Prostate gland (tissue), 2 donors: Measurements from ENCODE around the gene ABCC3. TPM values are rescaled to one million over a fixed set of nuclear protein-coding genes. Genes with fewer than 3 reads are reported as not detected.

Experiments used
- DNase-seq: peaks from one replicate; pipeline ENCODE4 v3.0.0-alpha.2; 2019; ENCODE audit warnings: low spot score
- H3K27ac ChIP-seq, 2 donors: fragments of 200-600 bp; sonication (generic); 2 replicates each; pipeline ENCODE4 v1.5.1; 2017 to 2019
- H3K27me3 ChIP-seq: fragments of 200-600 bp; sonication (generic); replicated peaks from 2 replicates; pipeline ENCODE4 v1.5.1; 2019; ENCODE audit not compliant: insufficient read depth
- H3K36me3 ChIP-seq, 2 donors: fragments of 200-600 bp; sonication (generic); 1 replicate in 1 of 2; 2 replicates in 1 of 2; pipeline versions ENCODE4 v1.5.1 to v1.8.1; 2017 to 2019
- H3K4me1 ChIP-seq: fragments of 200-600 bp; sonication (generic); replicated peaks from 2 replicates; pipeline ENCODE4 v1.5.1; 2019
- H3K4me3 ChIP-seq, 2 donors: fragments of 200-600 bp; sonication (generic); 2 replicates each; pipeline ENCODE4 v1.5.1; 2017 to 2019
- H3K9me3 ChIP-seq: fragments of 200-600 bp; sonication (generic); 2 replicates; pipeline ENCODE4 v1.5.1; 2017
- POLR2A ChIP-seq: fragments of 450-650 bp; IDR thresholded peaks from one replicate; pipeline ENCODE4 v1.6.1; 2016; ENCODE audit warnings: antibody characterized with exemption, mild to moderate bottlenecking
- POLR2AphosphoS5 ChIP-seq: sonication (generic); formaldehyde crosslinking; IDR thresholded peaks from one replicate; pipeline ENCODE4 v1.6.1; 2017; ENCODE audit warnings: antibody characterized with exemption
- WGBS: methylation state at CpG from one replicate; pipeline ENCODE4 v1.1.5; 2018; 5-methylcytosine and 5-hydroxymethylcytosine counted together
- intact Hi-C: fragments of 100-400 bp; cut with DNase I; formaldehyde crosslinking; loops from one replicate; pipeline ENCODE4 v1.14.2; 2022
- total RNA-seq, 2 donors: library from RNA; depleted of rRNA; stranded (reverse); fragments of >200 nt; gene quantifications; one replicate each; pipeline ENCODE4 v1.1.0, GENCODE V29; 2016
- TF ChIP-seq, protein P1 (sequence below), 4 experiments: fragments of 200-600 bp in 2 of 4; fragments of 450-650 bp in 2 of 4; sonication (generic) in 2 of 4; IDR thresholded peaks; 1 replicate in 3 of 4; 2 replicates in 1 of 4; pipeline ENCODE4 v1.5.1; 2016 to 2019; ENCODE audit warnings: antibody characterized with exemption in 4 of 4, mild to moderate bottlenecking in 2 of 4, moderate library complexity in 2 of 4

Gene ABCC3
- total RNA-seq, 2 donors from 2014 or later, result 65.9 to 66.1 TPM

DNA sequence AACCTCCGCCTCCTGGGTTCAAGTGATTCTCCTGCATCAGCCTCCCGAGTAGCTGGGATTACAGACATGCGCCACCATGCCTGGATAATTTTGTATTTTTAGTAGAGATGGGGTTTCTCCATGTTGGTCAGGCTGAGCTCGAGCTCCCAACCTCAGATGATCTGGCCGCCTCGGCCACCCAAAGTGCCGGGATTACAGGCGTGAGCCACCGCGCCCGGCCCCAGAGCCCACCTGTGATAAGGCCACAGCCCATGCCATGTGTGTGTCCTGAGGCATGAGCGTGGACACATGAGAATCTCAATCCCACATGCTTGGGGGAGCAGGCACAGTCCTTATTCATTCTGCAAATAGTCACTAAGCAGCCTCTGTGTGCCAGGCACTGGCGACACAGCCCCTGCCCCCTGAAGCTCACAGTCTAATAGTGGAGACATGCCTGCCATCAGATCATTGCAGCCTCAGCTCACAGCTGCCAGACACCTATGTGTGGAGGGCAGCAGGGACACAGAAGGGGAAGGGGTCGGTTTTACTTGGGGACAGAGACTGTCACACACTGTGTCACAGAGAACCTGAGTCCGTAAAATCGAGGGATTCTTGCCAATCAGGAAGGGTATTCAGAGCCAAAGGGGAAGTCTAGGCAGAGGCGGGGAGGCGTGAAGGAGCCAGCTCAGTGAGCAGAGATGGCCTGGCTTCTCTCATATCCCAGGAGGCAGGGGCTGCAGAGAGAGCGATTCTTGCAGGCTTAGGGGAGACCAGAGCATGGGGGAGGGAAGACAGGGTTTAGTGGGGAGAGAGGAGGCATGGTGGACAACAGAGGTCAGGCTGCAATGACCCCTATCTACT is 9.4 kb upstream of the ABCC3 start:
- TF ChIP-seq POLR2A, result no peak
- TF ChIP-seq POLR2AphosphoS5, result no peak
- TF ChIP-seq, protein P1, sequence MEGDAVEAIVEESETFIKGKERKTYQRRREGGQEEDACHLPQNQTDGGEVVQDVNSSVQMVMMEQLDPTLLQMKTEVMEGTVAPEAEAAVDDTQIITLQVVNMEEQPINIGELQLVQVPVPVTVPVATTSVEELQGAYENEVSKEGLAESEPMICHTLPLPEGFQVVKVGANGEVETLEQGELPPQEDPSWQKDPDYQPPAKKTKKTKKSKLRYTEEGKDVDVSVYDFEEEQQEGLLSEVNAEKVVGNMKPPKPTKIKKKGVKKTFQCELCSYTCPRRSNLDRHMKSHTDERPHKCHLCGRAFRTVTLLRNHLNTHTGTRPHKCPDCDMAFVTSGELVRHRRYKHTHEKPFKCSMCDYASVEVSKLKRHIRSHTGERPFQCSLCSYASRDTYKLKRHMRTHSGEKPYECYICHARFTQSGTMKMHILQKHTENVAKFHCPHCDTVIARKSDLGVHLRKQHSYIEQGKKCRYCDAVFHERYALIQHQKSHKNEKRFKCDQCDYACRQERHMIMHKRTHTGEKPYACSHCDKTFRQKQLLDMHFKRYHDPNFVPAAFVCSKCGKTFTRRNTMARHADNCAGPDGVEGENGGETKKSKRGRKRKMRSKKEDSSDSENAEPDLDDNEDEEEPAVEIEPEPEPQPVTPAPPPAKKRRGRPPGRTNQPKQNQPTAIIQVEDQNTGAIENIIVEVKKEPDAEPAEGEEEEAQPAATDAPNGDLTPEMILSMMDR (IDR thresholded peaks at IDR 0.05), result no peak
- H3K27ac ChIP-seq, result no peak overlapping the region
- no peaks in the 10 kb centered on the region for H3K9me3 ChIP-seq
- DNase-seq, result no peak
- no peak overlapping the region for H3K4me3 ChIP-seq
- H3K36me3 ChIP-seq, result no peaks in the 10 kb centered on the region
- no peaks in the 10 kb centered on the region for H3K4me1 ChIP-seq
- intact Hi-C loops, result loop anchor here (5.0 kb wide), 1 partner anchor 73 kb away; no protein-coding TSS in a partner anchor
- no peaks in the 10 kb centered on the region for H3K27me3 ChIP-seq
- 81% methylated on average over 19 of the region's 19 CpGs for WGBS

DNA sequence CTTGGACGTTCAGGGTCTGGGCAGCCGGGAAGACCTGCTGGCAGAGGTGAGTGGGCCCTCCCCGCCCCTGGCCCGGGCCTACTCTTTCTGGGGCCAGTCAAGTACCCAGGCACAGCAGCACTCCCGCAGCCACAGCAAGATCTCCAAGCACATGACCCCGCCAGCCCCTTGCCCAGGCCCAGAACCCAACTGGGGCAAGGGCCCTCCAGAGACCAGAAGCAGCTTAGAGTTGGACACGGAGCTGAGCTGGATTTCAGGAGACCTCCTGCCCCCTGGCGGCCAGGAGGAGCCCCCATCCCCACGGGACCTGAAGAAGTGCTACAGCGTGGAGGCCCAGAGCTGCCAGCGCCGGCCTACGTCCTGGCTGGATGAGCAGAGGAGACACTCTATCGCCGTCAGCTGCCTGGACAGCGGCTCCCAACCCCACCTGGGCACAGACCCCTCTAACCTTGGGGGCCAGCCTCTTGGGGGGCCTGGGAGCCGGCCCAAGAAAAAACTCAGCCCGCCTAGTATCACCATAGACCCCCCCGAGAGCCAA is 8.6 kb upstream of the ABCC3 start:
- H3K9me3 ChIP-seq, result no peaks in the 10 kb centered on the region
- no peaks in the 10 kb centered on the region for H3K36me3 ChIP-seq
- no peak overlapping the region for H3K27ac ChIP-seq
- no peak overlapping the region for H3K4me3 ChIP-seq
- H3K27me3 ChIP-seq, result no peaks in the 10 kb centered on the region
- H3K4me1 ChIP-seq, result no peaks in the 10 kb centered on the region
- 37% methylated on average over 17 of the region's 19 CpGs for WGBS
- peak; percentile 55 for TF ChIP-seq POLR2AphosphoS5
- TF ChIP-seq, protein P1 (IDR thresholded peaks at IDR 0.05), result peak; percentile 52 to 91 (median 88)
- TF ChIP-seq POLR2A, result no peak
- DNase-seq, result peak; percentile 81
- intact Hi-C loops, result loop anchor here (5.0 kb wide), 1 partner anchor 74 kb away; no protein-coding TSS in a partner anchor

DNA sequence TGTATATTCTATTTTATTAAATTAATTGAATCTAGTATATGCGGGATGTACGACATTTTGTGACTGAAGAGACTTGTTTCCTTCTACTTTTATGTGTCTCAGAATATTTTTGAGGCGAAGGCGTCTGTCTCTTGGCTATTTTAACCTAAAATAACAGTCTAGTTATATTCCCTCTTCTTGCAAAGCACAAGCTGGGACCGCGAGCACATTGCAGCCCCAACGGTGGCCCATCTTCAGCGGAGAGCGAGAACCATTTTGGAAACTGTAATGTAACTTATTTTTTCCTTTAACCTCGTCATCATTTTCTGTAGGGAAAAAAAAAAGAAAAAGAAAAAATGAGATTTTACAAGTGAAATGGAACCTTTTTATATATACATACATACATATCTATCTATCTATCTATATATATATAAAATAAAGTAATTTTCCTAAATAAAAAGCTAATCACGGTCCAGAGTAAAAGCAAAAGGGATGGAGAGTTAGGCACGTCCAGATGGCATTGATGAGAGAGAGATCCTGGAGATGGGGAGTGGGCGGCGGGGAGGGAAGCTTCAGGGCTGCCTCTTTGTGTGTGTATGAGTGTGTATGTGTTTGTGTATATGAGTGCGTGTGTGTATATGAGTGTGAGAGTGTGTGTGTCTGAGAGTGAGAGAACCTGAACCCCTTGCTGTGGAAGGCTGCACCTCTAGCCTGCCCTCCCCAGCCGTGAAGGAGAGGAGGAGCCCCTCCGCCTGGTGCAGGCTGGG is 7.5 kb upstream of the ABCC3 start:
- Histone ChIP-seq H3K4me1 (no peaks in the 10 kb centered on the region), H3K27ac (no peak overlapping the region), H3K36me3 (no peaks in the 10 kb centered on the region), H3K27me3 (no peaks in the 10 kb centered on the region), H3K4me3 (no peak overlapping the region), H3K9me3 (no peaks in the 10 kb centered on the region)
- no peak for DNase-seq
- 89% methylated on average over 17 of the region's 17 CpGs for WGBS
- TF ChIP-seq POLR2AphosphoS5 (no peak), POLR2A (no peak)
- TF ChIP-seq, protein P1 (IDR thresholded peaks at IDR 0.05), result no peak
- intact Hi-C loops, result loop anchor here (5.0 kb wide), 1 partner anchor 75 kb away; no protein-coding TSS in a partner anchor

DNA sequence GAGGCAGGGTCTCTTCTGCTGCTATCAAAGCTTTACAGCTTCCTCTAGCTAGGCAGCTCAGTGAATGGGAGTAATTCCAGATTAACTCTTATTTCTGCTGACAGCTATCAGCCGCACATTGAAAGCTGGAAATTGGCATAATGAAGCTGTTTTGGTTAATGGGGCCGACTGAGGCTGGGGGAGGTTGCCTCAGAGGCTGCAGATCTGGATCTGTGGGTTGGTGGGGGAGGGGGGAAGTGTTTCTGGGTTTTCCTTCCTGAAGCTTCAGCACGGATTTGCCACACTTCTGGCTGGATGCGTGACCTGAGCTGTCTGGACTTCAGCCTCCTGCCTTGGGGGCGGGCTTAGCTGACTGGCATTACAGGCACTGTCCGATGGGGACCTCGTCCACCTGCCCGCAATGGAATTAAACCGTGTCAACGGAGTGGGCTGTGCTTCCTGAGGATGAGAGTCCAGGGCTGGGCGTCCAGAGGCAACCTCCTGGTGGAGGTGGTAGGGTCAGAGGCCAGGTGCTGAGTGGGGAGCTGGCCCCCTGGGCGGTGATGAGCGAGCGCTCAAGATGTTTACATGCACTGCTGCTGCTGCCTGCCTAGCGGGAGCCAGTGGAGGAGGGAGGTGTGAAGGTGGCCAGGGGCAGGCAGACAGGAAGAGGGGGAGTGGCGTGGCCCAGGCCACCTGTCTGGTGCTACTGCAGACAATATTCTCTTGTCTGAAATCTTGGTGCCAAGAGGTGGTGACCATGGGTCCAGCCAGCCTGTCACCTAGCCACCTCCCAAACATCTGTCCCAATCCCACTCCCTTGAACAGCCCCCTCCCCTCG is 6.7 kb upstream of the ABCC3 start:
- Histone ChIP-seq H3K27ac (no peak overlapping the region), H3K36me3 (no peaks in the 10 kb centered on the region), H3K9me3 (no peaks in the 10 kb centered on the region), H3K4me1 (no peaks in the 10 kb centered on the region), H3K27me3 (no peaks in the 10 kb centered on the region), H3K4me3 (no peak overlapping the region)
- TF ChIP-seq, protein P1 (IDR thresholded peaks at IDR 0.05), result no peak
- TF ChIP-seq POLR2AphosphoS5 (no peak), POLR2A (no peak)
- no peak for DNase-seq
- intact Hi-C loops, result loop anchor here (5.0 kb wide), 1 partner anchor 76 kb away; no protein-coding TSS in a partner anchor
- 56% methylated on average over 17 of the region's 17 CpGs for WGBS
